Loucy (cell line): ENCODE data around the gene PRR7.

ENCODE experiments used
- H2AFZ ChIP-seq: fragments of 200-600 bp; sonication (generic); 2 replicates; pipeline ENCODE4 v1.6.0; 2016; ENCODE audit warnings: antibody characterized with exemption, mild to moderate bottlenecking, low read length, moderate library complexity
- H3F3A ChIP-seq: fragments of 200-600 bp; 2 replicates; pipeline ENCODE4 v1.6.0; 2016; ENCODE audit warnings: antibody characterized with exemption, low read depth, mild to moderate bottlenecking
- H3K27me3 ChIP-seq: fragments of 200-600 bp; sonication (generic); 2 replicates; pipeline ENCODE4 v1.6.1; 2014; ENCODE audit warnings: low read length, mild to moderate bottlenecking; ENCODE audit not compliant: insufficient read depth, poor library complexity, severe bottlenecking
- H3K36me3 ChIP-seq: fragments of 200-600 bp; sonication (generic); 2 replicates; pipeline ENCODE4 v1.6.1; 2016; ENCODE audit warnings: low read length; ENCODE audit not compliant: insufficient read depth
- H3K4me1 ChIP-seq: fragments of 200-600 bp; sonication (generic); 2 replicates; pipeline ENCODE4 v1.5.1; 2014; ENCODE audit warnings: low read length, mild to moderate bottlenecking; ENCODE audit not compliant: insufficient read depth, poor library complexity, severe bottlenecking
- H3K4me2 ChIP-seq: fragments of 200-600 bp; sonication (generic); 2 replicates; pipeline ENCODE4 v1.6.0; 2014; ENCODE audit warnings: antibody characterized with exemption, low read length, low read depth, mild to moderate bottlenecking; ENCODE audit not compliant: poor library complexity, severe bottlenecking
- H3K4me3 ChIP-seq: fragments of 200-600 bp; sonication (generic); 2 replicates; pipeline ENCODE4 v1.5.1; 2014; ENCODE audit warnings: low read length, mild to moderate bottlenecking, mixed read lengths; ENCODE audit not compliant: poor library complexity, severe bottlenecking
- H3K79me2 ChIP-seq: fragments of 200-600 bp; sonication (generic); 2 replicates; pipeline ENCODE4 v1.6.1; 2014; ENCODE audit warnings: low read length; ENCODE audit not compliant: insufficient read depth
- H3K9ac ChIP-seq: fragments of 200-600 bp; sonication (generic); 2 replicates; pipeline ENCODE4 v1.6.0; 2014; ENCODE audit warnings: mild to moderate bottlenecking, low read depth, low read length, moderate library complexity; ENCODE audit not compliant: poor library complexity, severe bottlenecking
- H3K9me2 ChIP-seq: fragments of 200-600 bp; sonication (generic); replicated peaks from 2 replicates; pipeline ENCODE4 v1.6.1; 2016; ENCODE audit warnings: low read depth, low read length, mixed read lengths
- H3K9me3 ChIP-seq: fragments of 200-600 bp; sonication (generic); 2 replicates; pipeline ENCODE4 v1.6.1; 2014; ENCODE audit warnings: mild to moderate bottlenecking, antibody characterized with exemption, low read length, low read depth; ENCODE audit not compliant: insufficient read depth
- H4K20me1 ChIP-seq: fragments of 200-600 bp; sonication (generic); 2 replicates; pipeline ENCODE4 v1.6.0; 2014; ENCODE audit warnings: antibody characterized with exemption, low read length, mild to moderate bottlenecking; ENCODE audit not compliant: insufficient read depth, poor library complexity, severe bottlenecking
- EZH2phosphoT487 ChIP-seq: fragments of 200-600 bp; IDR thresholded peaks from 2 replicates; pipeline ENCODE4 v1.6.1; 2018; ENCODE audit warnings: antibody characterized with exemption, mild to moderate bottlenecking, moderate library complexity, borderline replicate concordance
- TF ChIP-seq, protein P1 (sequence below): fragments of 200-600 bp; sonication (generic); conservative IDR thresholded peaks from 2 replicates; pipeline ENCODE4 v1.5.1; 2014; ENCODE audit warnings: mild to moderate bottlenecking, antibody characterized with exemption, low read length

PRR7 gene

DNA sequence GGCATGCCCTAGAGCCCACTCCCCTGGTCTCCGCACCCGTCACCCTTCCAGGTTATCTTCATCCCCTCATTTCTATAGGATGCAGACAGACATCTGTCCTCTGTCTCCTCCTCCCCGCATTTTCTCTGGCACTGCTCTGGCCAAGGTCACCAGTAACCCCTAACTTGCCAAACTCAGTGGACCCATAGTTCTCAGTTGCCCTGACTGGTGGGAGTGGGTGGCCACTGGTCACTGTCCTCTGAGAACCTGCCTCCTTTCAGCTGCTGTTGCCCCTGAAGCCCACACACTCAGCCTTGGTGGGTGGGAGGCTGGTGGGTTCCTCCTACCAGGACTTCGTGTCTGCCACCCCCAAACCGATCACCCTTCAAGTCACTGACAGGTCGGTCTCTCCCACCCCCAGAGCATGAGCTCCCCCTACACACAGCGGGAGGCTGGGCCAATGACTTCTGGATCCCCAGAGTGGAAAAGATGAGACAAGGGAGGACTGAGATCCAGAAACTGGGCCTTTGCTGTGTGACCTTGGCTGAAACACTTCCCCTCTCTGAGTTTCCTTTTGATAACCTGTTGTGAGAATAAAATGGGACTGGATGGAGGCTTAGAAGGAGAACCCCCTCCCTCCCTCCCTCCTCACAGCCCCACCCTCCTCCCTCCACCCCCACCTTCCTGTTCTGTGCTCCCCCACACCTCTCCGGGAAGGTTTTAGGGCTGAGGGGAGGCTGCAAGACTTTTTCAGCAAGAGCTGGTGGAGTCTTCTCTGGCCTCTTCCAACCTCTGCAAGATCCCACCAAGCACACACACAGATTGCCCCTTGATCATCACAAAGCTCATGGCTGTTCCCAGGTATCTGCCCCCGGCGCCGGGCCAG, 29.2 kb downstream of the PRR7 start:
- no peaks in the 10 kb centered on the region for H3K36me3 ChIP-seq
- peaks cover 17% of the 10 kb centered on the region for H4K20me1 ChIP-seq
- no peaks in the 10 kb centered on the region for H3K9me3 ChIP-seq
- TF ChIP-seq, protein P1, sequence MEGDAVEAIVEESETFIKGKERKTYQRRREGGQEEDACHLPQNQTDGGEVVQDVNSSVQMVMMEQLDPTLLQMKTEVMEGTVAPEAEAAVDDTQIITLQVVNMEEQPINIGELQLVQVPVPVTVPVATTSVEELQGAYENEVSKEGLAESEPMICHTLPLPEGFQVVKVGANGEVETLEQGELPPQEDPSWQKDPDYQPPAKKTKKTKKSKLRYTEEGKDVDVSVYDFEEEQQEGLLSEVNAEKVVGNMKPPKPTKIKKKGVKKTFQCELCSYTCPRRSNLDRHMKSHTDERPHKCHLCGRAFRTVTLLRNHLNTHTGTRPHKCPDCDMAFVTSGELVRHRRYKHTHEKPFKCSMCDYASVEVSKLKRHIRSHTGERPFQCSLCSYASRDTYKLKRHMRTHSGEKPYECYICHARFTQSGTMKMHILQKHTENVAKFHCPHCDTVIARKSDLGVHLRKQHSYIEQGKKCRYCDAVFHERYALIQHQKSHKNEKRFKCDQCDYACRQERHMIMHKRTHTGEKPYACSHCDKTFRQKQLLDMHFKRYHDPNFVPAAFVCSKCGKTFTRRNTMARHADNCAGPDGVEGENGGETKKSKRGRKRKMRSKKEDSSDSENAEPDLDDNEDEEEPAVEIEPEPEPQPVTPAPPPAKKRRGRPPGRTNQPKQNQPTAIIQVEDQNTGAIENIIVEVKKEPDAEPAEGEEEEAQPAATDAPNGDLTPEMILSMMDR = no peak
- no peak for TF ChIP-seq EZH2phosphoT487
- H3K4me3 ChIP-seq = no peak overlapping the region
- no peaks in the 10 kb centered on the region for H3K9me2 ChIP-seq
- no peaks in the 10 kb centered on the region for H3F3A ChIP-seq
- peaks cover 6% of the 10 kb centered on the region for H3K4me1 ChIP-seq
- peaks cover 22% of the 10 kb centered on the region for H3K79me2 ChIP-seq
- no peaks in the 10 kb centered on the region for H3K27me3 ChIP-seq
- no peak overlapping the region for H3K9ac ChIP-seq
- no peak overlapping the region for H3K4me2 ChIP-seq
- H2AFZ ChIP-seq = no peak overlapping the region

- TF ChIP-seq EZH2phosphoT487 = no peak
- TF ChIP-seq, protein P1 = no peak
Observed at GRCh38 chr5:177476531-177477233, 30.1 kb downstream of the PRR7 start.

DNA sequence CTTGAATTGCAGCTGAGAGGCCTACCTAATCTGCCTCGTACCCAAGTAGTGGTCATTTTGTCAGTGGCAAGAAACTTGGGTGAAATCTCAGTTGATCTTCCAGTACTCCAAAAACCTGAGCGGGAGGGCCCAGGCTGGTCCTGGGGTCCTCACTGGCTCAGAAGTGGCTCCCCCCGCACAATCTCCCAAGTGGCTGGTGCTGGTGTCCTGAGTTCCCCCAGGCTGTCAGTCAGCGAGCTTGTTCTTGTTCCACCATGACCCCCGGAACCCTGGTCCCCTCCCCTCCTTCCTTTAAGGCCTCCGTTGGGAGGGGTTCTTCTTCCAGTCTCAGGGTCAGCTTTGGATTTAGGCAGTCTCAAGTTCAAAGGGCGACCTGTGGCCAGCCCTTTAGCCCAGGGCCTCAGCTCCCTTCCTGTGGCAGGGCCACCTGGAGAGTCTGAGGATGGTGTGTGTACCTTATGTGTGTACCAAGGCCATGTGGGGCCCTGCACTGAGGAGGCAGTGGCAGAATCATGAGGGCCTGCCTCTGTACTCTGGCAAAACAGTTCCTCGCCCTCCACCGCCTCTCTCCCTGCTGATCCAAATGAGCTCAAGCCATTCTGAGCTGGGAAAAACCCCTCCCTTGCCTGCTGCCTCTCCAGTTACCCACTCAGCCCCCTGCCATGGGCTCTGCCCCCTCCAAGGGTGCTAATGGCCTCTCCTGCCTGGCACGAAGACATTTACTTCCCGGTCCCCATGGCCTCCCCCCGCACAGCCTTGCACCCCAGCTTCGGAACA, 31.3 kb downstream of the PRR7 start:
- Histone ChIP-seq H3K9ac (no peak overlapping the region), H3K4me2 (no peak overlapping the region), H4K20me1 (no peaks in the 10 kb centered on the region), H3K4me1 (no peaks in the 10 kb centered on the region), H3K79me2 (peaks cover 1% of the 10 kb centered on the region; the same call in 1 of the 2 replicates), H3F3A (no peaks in the 10 kb centered on the region), H3K27me3 (no peaks in the 10 kb centered on the region), H3K4me3 (no peak overlapping the region), H3K36me3 (no peaks in the 10 kb centered on the region), H2AFZ (no peak overlapping the region), H3K9me3 (no peaks in the 10 kb centered on the region), H3K9me2 (no peaks in the 10 kb centered on the region)
- TF ChIP-seq, protein P1 = no peak
- no peak for TF ChIP-seq EZH2phosphoT487

More at GRCh38 chr5:177476531-177477233, 30.1 kb downstream of the PRR7 start:
- Histone ChIP-seq H3K27me3 (no peaks in the 10 kb centered on the region), H3K79me2 (peaks cover 13% of the 10 kb centered on the region), H3K36me3 (no peaks in the 10 kb centered on the region), H2AFZ (no peak overlapping the region), H3K9me2 (no peaks in the 10 kb centered on the region), H3K4me2 (no peak overlapping the region), H3K9me3 (no peaks in the 10 kb centered on the region), H3K9ac (no peak overlapping the region), H3K4me1 (no peaks in the 10 kb centered on the region), H3F3A (no peaks in the 10 kb centered on the region), H3K4me3 (no peak overlapping the region), H4K20me1 (peaks cover 8% of the 10 kb centered on the region)
